ENCODE results near the gene CCDC88C.
A peak's percentile ranks its signal among the peaks of the same experiment; 100 is the strongest.

The CCDC88C gene

GRCh38 chr14:91302391-91302790, 115.2 kb downstream of the CCDC88C start:
- Mint-ChIP-seq H3K4me3 (no peak overlapping the region), H3K27ac (ENCODE audit: low read depth) (peak overlapping the region; percentile 78), H3K27me3 (no peaks in the 10 kb centered on the region), H3K36me3 (ENCODE audit: insufficient read depth) (peaks cover 89% of the 10 kb centered on the region), H3K4me1 (peaks cover 37% of the 10 kb centered on the region), H3K9me3 (no peaks in the 10 kb centered on the region)
- DNase-seq (ENCODE audit: low spot score in 2 of 2), result no peak
- ATAC-seq (replicated peaks; ENCODE audit: extremely low read depth, poor library complexity, severe bottlenecking), result no peak

GRCh38 chr14:91300957-91301356, 116.7 kb downstream of the CCDC88C start:
- H3K9me3 Mint-ChIP-seq, result no peaks in the 10 kb centered on the region
- peak overlapping the region; percentile 78 for H3K27ac Mint-ChIP-seq (ENCODE audit: low read depth)
- H3K4me3 Mint-ChIP-seq, result no peak overlapping the region
- H3K27me3 Mint-ChIP-seq, result no peaks in the 10 kb centered on the region
- DNase-seq (ENCODE audit: low spot score in 2 of 2) (no peak), ATAC-seq (replicated peaks; ENCODE audit: extremely low read depth, poor library complexity, severe bottlenecking) (no peak)
- H3K4me1 Mint-ChIP-seq, result peaks cover 37% of the 10 kb centered on the region
- H3K36me3 Mint-ChIP-seq (ENCODE audit: insufficient read depth), result peaks cover 90% of the 10 kb centered on the region

GRCh38 chr14:91300283-91300895, 117.2 kb downstream of the CCDC88C start:
- no peak for ATAC-seq (replicated peaks; ENCODE audit: extremely low read depth, poor library complexity, severe bottlenecking)
- DNase-seq (ENCODE audit: low spot score in 2 of 2), result no peak
- Mint-ChIP-seq H3K9me3 (no peaks in the 10 kb centered on the region), H3K4me3 (no peak overlapping the region), H3K4me1 (peaks cover 33% of the 10 kb centered on the region), H3K27me3 (no peaks in the 10 kb centered on the region), H3K36me3 (ENCODE audit: insufficient read depth) (peaks cover 90% of the 10 kb centered on the region), H3K27ac (ENCODE audit: low read depth) (peak overlapping the region; percentile 78)

- ATAC-seq (replicated peaks; ENCODE audit: extremely low read depth, poor library complexity, severe bottlenecking) (no peak), DNase-seq (ENCODE audit: low spot score in 2 of 2) (no peak)
- no peaks in the 10 kb centered on the region for H3K27me3 Mint-ChIP-seq
- H3K4me1 Mint-ChIP-seq, result peaks cover 29% of the 10 kb centered on the region
- peaks cover 86% of the 10 kb centered on the region for H3K36me3 Mint-ChIP-seq (ENCODE audit: insufficient read depth)
- peak overlapping the region; percentile 49 for H3K27ac Mint-ChIP-seq (ENCODE audit: low read depth)
- H3K4me3 Mint-ChIP-seq, result no peak overlapping the region
- no peaks in the 10 kb centered on the region for H3K9me3 Mint-ChIP-seq
Observed at GRCh38 chr14:91299121-91300115, 118.2 kb downstream of the CCDC88C start.

- no peak for DNase-seq (ENCODE audit: low spot score in 2 of 2)
- H3K27ac Mint-ChIP-seq (ENCODE audit: low read depth), result peak overlapping the region; percentile 49
- H3K4me3 Mint-ChIP-seq, result no peak overlapping the region
- peaks cover 30% of the 10 kb centered on the region for H3K4me1 Mint-ChIP-seq
- peaks cover 87% of the 10 kb centered on the region for H3K36me3 Mint-ChIP-seq (ENCODE audit: insufficient read depth)
- H3K9me3 Mint-ChIP-seq, result no peaks in the 10 kb centered on the region
- H3K27me3 Mint-ChIP-seq, result no peaks in the 10 kb centered on the region
- no peak for ATAC-seq (replicated peaks; ENCODE audit: extremely low read depth, poor library complexity, severe bottlenecking)
Observed at GRCh38 chr14:91298576-91298975, 119.0 kb downstream of the CCDC88C start.

GRCh38 chr14:91297081-91297711, 120.4 kb downstream of the CCDC88C start:
- H3K4me3 Mint-ChIP-seq, result no peak overlapping the region
- peak overlapping the region; percentile 74 for H3K27ac Mint-ChIP-seq (ENCODE audit: low read depth)
- no peaks in the 10 kb centered on the region for H3K27me3 Mint-ChIP-seq
- no peak for ATAC-seq (replicated peaks; ENCODE audit: extremely low read depth, poor library complexity, severe bottlenecking)
- no peaks in the 10 kb centered on the region for H3K9me3 Mint-ChIP-seq
- peaks cover 36% of the 10 kb centered on the region for H3K4me1 Mint-ChIP-seq
- no peak for DNase-seq (ENCODE audit: low spot score in 2 of 2)
- H3K36me3 Mint-ChIP-seq (ENCODE audit: insufficient read depth), result peaks cover 88% of the 10 kb centered on the region

- Mint-ChIP-seq H3K27me3 (no peaks in the 10 kb centered on the region), H3K27ac (ENCODE audit: low read depth) (peak overlapping the region; percentile 74), H3K9me3 (no peaks in the 10 kb centered on the region), H3K4me1 (peaks cover 28% of the 10 kb centered on the region), H3K4me3 (peak overlapping the region; percentile 6), H3K36me3 (ENCODE audit: insufficient read depth) (peaks cover 84% of the 10 kb centered on the region)
- no peak for DNase-seq (ENCODE audit: low spot score in 2 of 2)
- no peak for ATAC-seq (replicated peaks; ENCODE audit: extremely low read depth, poor library complexity, severe bottlenecking)
Observed at GRCh38 chr14:91295851-91296796, 121.5 kb downstream of the CCDC88C start.

GRCh38 chr14:91295276-91295845, 122.3 kb downstream of the CCDC88C start:
- no peak overlapping the region for H3K4me3 Mint-ChIP-seq
- no peak for ATAC-seq (replicated peaks; ENCODE audit: extremely low read depth, poor library complexity, severe bottlenecking)
- H3K27ac Mint-ChIP-seq (ENCODE audit: low read depth), result no peak overlapping the region
- H3K27me3 Mint-ChIP-seq, result no peaks in the 10 kb centered on the region
- H3K9me3 Mint-ChIP-seq, result no peaks in the 10 kb centered on the region
- peaks cover 85% of the 10 kb centered on the region for H3K36me3 Mint-ChIP-seq (ENCODE audit: insufficient read depth)
- peaks cover 21% of the 10 kb centered on the region for H3K4me1 Mint-ChIP-seq
- DNase-seq (ENCODE audit: low spot score in 2 of 2), result no peak

GRCh38 chr14:91294153-91294552, 123.5 kb downstream of the CCDC88C start:
- H3K4me3 Mint-ChIP-seq, result no peak overlapping the region
- H3K27me3 Mint-ChIP-seq, result no peaks in the 10 kb centered on the region
- peaks cover 19% of the 10 kb centered on the region for H3K4me1 Mint-ChIP-seq
- DNase-seq (ENCODE audit: low spot score in 2 of 2), result no peak
- peaks cover 88% of the 10 kb centered on the region for H3K36me3 Mint-ChIP-seq (ENCODE audit: insufficient read depth)
- no peak for ATAC-seq (replicated peaks; ENCODE audit: extremely low read depth, poor library complexity, severe bottlenecking)
- H3K9me3 Mint-ChIP-seq, result no peaks in the 10 kb centered on the region
- no peak overlapping the region for H3K27ac Mint-ChIP-seq (ENCODE audit: low read depth)

GRCh38 chr14:91293281-91293680, 124.3 kb downstream of the CCDC88C start:
- ATAC-seq (replicated peaks; ENCODE audit: extremely low read depth, poor library complexity, severe bottlenecking) (no peak), DNase-seq (ENCODE audit: low spot score in 2 of 2) (no peak)
- Mint-ChIP-seq H3K9me3 (no peaks in the 10 kb centered on the region), H3K27ac (ENCODE audit: low read depth) (peak overlapping the region; percentile 93), H3K36me3 (ENCODE audit: insufficient read depth) (peaks cover 85% of the 10 kb centered on the region), H3K27me3 (no peaks in the 10 kb centered on the region), H3K4me3 (peak overlapping the region; percentile 24), H3K4me1 (peaks cover 14% of the 10 kb centered on the region)

- Mint-ChIP-seq H3K36me3 (ENCODE audit: insufficient read depth) (peaks cover 87% of the 10 kb centered on the region), H3K27ac (ENCODE audit: low read depth) (peak overlapping the region; percentile 93), H3K4me1 (peaks cover 14% of the 10 kb centered on the region), H3K9me3 (no peaks in the 10 kb centered on the region), H3K27me3 (no peaks in the 10 kb centered on the region), H3K4me3 (no peak overlapping the region)
- DNase-seq (ENCODE audit: low spot score in 2 of 2), result no peak
- no peak for ATAC-seq (replicated peaks; ENCODE audit: extremely low read depth, poor library complexity, severe bottlenecking)
Observed at GRCh38 chr14:91292491-91292890, 125.1 kb downstream of the CCDC88C start.
